Karpas-422 (cell line): Measurements from ENCODE around the gene PLBD1. TPM values are rescaled to one million over a fixed set of nuclear protein-coding genes. Genes with fewer than 3 reads are reported as not detected.

Experiments used
- DNase-seq: peaks from one replicate; pipeline ENCODE4 v3.0.0-alpha.2; 2015
- H2AFZ ChIP-seq: fragments of 200-600 bp; sonication (generic); 2 replicates; pipeline ENCODE4 v1.6.1; 2014; ENCODE audit warnings: antibody characterized with exemption, low read length, mixed read lengths
- H3K27ac ChIP-seq: fragments of 200-600 bp; sonication (generic); 2 replicates; pipeline ENCODE4 v1.5.1; 2014; ENCODE audit warnings: mild to moderate bottlenecking, low read length, moderate library complexity
- H3K27me3 ChIP-seq: fragments of 200-600 bp; sonication (generic); 2 replicates; pipeline ENCODE4 v1.6.1; 2014; ENCODE audit warnings: low read length, mixed read lengths
- H3K36me3 ChIP-seq: fragments of 200-600 bp; sonication (generic); 2 replicates; pipeline ENCODE4 v1.6.1; 2014; ENCODE audit warnings: low read length, mixed read lengths; ENCODE audit not compliant: insufficient read depth
- H3K4me1 ChIP-seq: fragments of 200-600 bp; sonication (generic); 2 replicates; pipeline ENCODE4 v1.6.1; 2014; ENCODE audit warnings: mild to moderate bottlenecking, low read length, mixed read lengths
- H3K4me2 ChIP-seq: fragments of 200-600 bp; sonication (generic); 2 replicates; pipeline ENCODE4 v1.6.1; 2014; ENCODE audit warnings: low read length, low read depth, mild to moderate bottlenecking; ENCODE audit not compliant: poor library complexity, severe bottlenecking
- H3K4me3 ChIP-seq: fragments of 200-600 bp; sonication (generic); 2 replicates; pipeline ENCODE4 v1.5.1; 2014; ENCODE audit warnings: mild to moderate bottlenecking, antibody characterized with exemption, low read length, mixed read lengths
- H3K79me2 ChIP-seq: fragments of 200-600 bp; sonication (generic); 2 replicates; pipeline ENCODE4 v1.6.1; 2014; ENCODE audit warnings: mild to moderate bottlenecking, low read length, mixed read lengths
- H3K9ac ChIP-seq: fragments of 200-600 bp; sonication (generic); 2 replicates; pipeline ENCODE4 v1.6.0; 2014; ENCODE audit warnings: low read length
- H3K9me2 ChIP-seq: fragments of 200-600 bp; sonication (generic), shearing (Covaris generic); replicated peaks from 2 replicates; pipeline ENCODE4 v1.6.0; 2014; ENCODE audit warnings: mild to moderate bottlenecking, low read length, moderate library complexity; ENCODE audit not compliant: insufficient read depth
- H3K9me3 ChIP-seq: fragments of 300-700, 200-600 bp; sonication (generic); 2 replicates; pipeline ENCODE4 v1.6.1; 2014; ENCODE audit warnings: low read length, mixed read lengths
- H4K20me1 ChIP-seq: fragments of 200-600 bp; sonication (generic); 2 replicates; pipeline ENCODE4 v1.6.1; 2014; ENCODE audit warnings: mild to moderate bottlenecking, antibody characterized with exemption, low read length, low read depth; ENCODE audit not compliant: insufficient read depth
- total RNA-seq: library from RNA; depleted of rRNA; stranded (reverse); fragments of >200 nt; shearing (Covaris generic); gene quantifications from 2 replicates; pipeline ENCODE4 v1.2.3, GENCODE V29; 2014; ENCODE audit warnings: low replicate concordance; rRNA removed

PLBD1 gene, protein sequence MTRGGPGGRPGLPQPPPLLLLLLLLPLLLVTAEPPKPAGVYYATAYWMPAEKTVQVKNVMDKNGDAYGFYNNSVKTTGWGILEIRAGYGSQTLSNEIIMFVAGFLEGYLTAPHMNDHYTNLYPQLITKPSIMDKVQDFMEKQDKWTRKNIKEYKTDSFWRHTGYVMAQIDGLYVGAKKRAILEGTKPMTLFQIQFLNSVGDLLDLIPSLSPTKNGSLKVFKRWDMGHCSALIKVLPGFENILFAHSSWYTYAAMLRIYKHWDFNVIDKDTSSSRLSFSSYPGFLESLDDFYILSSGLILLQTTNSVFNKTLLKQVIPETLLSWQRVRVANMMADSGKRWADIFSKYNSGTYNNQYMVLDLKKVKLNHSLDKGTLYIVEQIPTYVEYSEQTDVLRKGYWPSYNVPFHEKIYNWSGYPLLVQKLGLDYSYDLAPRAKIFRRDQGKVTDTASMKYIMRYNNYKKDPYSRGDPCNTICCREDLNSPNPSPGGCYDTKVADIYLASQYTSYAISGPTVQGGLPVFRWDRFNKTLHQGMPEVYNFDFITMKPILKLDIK
- not detected in 2 replicates for total RNA-seq

DNA sequence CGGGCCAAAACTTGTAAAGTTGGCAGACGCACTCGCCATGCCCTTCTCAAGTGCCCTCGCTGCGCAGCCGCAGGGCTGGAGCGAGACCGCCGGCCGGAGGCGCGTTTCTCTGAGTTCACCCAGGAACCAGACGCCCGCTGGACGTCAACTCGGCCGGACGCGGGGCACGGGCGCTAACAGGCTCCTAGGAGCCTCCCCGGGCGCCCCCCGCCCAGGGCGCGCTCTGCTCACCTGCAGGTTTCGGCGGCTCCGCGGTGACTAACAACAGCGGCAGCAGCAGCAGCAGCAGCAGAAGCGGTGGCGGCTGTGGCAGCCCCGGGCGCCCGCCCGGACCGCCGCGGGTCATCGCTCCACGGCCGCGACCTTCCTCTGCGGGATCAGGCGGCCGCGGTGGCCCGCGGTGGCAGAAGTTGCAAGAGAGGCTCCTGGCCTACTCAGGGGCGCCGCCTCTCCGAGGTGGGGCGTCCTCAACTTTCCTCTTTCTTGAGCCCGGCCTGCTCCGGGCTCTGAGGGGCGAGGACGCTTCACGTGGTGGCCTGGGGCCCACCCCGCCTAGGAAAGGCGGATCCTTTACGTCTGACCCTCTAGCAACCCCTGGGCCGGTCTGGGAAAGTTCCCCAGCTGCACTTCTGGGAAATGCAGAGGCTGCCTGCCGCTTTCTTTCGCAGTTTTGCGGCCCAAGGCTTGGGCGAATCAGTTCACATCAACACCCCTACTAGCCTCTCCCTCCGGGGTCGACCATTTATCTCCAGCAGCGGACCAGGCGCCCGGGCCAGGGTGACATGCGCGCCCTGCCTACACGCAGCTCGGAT is at the start of gene PLBD1:
TSS of gene PLBD1 (minus strand) at position 533 of the 812 bp plus-strand sequence. CDS start at position 346, 187 bp downstream.
- peaks cover 5% of the 10 kb centered on the region; the same call in 1 of the 2 replicates for H3K4me1 ChIP-seq
- no peaks in the 10 kb centered on the region for H4K20me1 ChIP-seq
- DNase-seq: no peak
- no peaks in the 10 kb centered on the region for H3K9me2 ChIP-seq
- no peak within 1 kb of the TSS for H3K4me3 ChIP-seq
- no peak within 1 kb of the TSS for H2AFZ ChIP-seq
- H3K27ac ChIP-seq: no peak within 1 kb of the TSS
- no peaks in the 10 kb centered on the region for H3K27me3 ChIP-seq
- no peak within 1 kb of the TSS for H3K4me2 ChIP-seq
- no peak within 1 kb of the TSS for H3K9ac ChIP-seq
- no peaks in the 10 kb centered on the region for H3K9me3 ChIP-seq
- H3K36me3 ChIP-seq: no peaks in the 10 kb centered on the region
- no peaks in the 10 kb centered on the region for H3K79me2 ChIP-seq

DNA sequence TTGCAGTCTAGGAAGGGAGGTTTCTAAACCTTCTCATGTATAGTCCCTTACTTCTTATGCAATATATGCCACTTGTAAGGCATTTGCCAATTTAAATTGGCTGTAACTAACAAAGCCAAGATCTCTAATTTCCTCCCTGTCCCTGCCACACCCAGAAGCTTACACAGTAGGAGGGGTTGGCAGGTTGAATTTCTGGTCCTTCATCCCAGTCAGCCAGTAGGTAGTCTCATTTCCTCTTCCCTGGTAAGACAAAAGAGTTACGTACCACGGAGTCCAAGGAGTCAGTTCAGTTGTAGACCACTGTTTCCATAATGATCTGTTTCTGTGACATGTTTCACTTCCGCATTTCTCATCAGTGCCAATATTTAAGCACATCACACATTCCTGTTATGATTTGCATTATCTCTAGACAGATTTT is 47.0 kb upstream of the PLBD1 start:
- Histone ChIP-seq H2AFZ (peak overlapping the region; percentile 54; the same call in 1 of the 2 replicates), H3K4me2 (peak overlapping the region; percentile 84)
- DNase-seq: peak; percentile 89

DNA sequence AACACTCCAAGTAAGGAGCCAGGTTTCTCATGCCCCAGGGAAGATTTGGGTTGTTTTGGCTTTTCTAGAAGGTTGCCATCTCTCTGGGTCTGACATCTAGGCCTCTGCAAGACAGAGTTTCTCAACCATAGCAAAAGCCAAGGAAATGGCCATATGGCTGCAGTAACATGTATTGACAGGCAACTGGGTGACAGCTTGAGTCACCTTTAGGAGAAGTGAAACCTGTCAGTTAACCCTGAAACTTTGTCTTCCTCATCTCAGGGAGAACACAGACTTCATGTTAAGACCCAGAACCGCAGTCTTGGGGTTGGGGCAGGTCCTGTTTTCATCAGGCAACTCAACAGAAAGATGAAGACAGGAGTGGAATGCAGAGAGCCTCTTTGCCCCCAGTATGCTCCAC is 46.0 kb upstream of the PLBD1 start:
- peak; percentile 94 for DNase-seq
- peak overlapping the region; percentile 84 for H3K4me2 ChIP-seq
- peaks cover 39% of the 10 kb centered on the region for H3K4me1 ChIP-seq
- peak overlapping the region; percentile 97 for H3K27ac ChIP-seq
- H3K9me2 ChIP-seq: no peaks in the 10 kb centered on the region
- H4K20me1 ChIP-seq: no peaks in the 10 kb centered on the region
- no peaks in the 10 kb centered on the region for H3K79me2 ChIP-seq
- no peaks in the 10 kb centered on the region for H3K27me3 ChIP-seq
- peak overlapping the region; percentile 60 for H3K4me3 ChIP-seq
- H3K9me3 ChIP-seq: no peaks in the 10 kb centered on the region
- peak overlapping the region; percentile 65 for H3K9ac ChIP-seq
- H3K36me3 ChIP-seq: no peaks in the 10 kb centered on the region
- 0 out of 2 replicates have a peak overlapping the region, but pooled peaks have one; percentile 24 for H2AFZ ChIP-seq

More for the DNA sequence above, 47.0 kb upstream of the PLBD1 start:
- no peaks in the 10 kb centered on the region for H3K36me3 ChIP-seq
- peak overlapping the region; percentile 65 for H3K9ac ChIP-seq
- no peaks in the 10 kb centered on the region for H4K20me1 ChIP-seq
- H3K9me2 ChIP-seq: no peaks in the 10 kb centered on the region
- no peaks in the 10 kb centered on the region for H3K27me3 ChIP-seq
- H3K4me1 ChIP-seq: peaks cover 49% of the 10 kb centered on the region
- H3K79me2 ChIP-seq: no peaks in the 10 kb centered on the region
- H3K27ac ChIP-seq: peak overlapping the region; percentile 97
- no peaks in the 10 kb centered on the region for H3K9me3 ChIP-seq
- H3K4me3 ChIP-seq: peak overlapping the region; percentile 60

DNA sequence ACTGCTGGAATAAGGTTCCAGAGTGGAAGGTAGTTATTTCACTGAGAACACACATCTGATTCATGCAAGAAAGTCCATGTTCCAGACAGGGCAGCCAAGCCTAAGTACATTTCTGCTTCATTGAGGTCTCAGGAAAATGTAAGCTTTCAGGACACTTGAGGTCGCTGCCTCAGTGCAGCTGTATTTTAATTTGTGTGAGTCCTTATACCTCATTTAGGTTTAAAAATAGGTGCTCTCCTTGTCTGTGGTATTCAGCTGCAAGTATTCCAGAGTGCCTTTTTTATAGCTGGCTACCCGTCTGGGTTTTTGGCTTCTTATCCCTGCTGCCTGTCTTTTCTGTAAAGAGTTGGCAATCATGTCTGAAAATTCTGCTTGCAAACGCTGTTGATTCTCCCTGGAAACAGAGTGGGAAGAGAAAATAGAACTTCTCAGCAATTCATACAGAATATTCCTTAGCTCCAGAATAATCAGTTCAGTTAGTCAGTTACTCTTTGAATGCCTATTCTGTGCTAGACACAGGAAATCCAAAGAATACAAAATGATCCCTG is 45.3 kb upstream of the PLBD1 start:
- H3K9me2 ChIP-seq: no peaks in the 10 kb centered on the region
- H3K4me2 ChIP-seq: peak overlapping the region; percentile 84
- H3K36me3 ChIP-seq: no peaks in the 10 kb centered on the region
- peak overlapping the region; percentile 22 for H3K4me3 ChIP-seq
- no peaks in the 10 kb centered on the region for H4K20me1 ChIP-seq
- no peaks in the 10 kb centered on the region for H3K27me3 ChIP-seq
- H3K9ac ChIP-seq: peak overlapping the region; percentile 49
- peak overlapping the region; percentile 24; the same call in 1 of the 2 replicates for H2AFZ ChIP-seq
- peak overlapping the region; percentile 97 for H3K27ac ChIP-seq
- no peak for DNase-seq
- H3K9me3 ChIP-seq: peaks cover 2% of the 10 kb centered on the region
- H3K4me1 ChIP-seq: peaks cover 37% of the 10 kb centered on the region
- no peaks in the 10 kb centered on the region for H3K79me2 ChIP-seq

DNA sequence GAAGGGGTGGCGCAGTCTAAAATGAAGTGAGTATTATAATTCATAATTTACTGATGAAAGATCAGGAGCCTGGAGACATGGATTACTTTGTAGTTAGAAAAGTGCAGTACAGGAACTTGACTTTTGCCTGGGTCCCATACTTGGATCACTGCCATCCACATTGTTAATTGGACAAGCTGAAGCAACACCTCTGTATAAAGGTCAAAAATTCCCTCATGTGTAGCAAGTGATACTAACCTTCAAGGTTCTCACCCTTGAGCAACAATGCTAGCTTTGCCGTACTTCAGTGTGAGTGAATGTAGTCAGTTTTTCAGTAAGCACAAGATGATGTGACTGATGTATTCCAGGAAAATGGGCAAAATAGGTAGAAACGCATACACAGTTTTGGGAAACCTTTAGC is 44.6 kb upstream of the PLBD1 start:
- Histone ChIP-seq H3K4me2 (no peak overlapping the region), H3K4me1 (peaks cover 37% of the 10 kb centered on the region), H3K4me3 (no peak overlapping the region), H4K20me1 (no peaks in the 10 kb centered on the region), H3K27me3 (no peaks in the 10 kb centered on the region), H2AFZ (no peak overlapping the region), H3K79me2 (no peaks in the 10 kb centered on the region), H3K9me2 (no peaks in the 10 kb centered on the region), H3K9me3 (peaks cover 6% of the 10 kb centered on the region), H3K9ac (no peak overlapping the region), H3K36me3 (no peaks in the 10 kb centered on the region), H3K27ac (no peak overlapping the region)
- no peak for DNase-seq

DNA sequence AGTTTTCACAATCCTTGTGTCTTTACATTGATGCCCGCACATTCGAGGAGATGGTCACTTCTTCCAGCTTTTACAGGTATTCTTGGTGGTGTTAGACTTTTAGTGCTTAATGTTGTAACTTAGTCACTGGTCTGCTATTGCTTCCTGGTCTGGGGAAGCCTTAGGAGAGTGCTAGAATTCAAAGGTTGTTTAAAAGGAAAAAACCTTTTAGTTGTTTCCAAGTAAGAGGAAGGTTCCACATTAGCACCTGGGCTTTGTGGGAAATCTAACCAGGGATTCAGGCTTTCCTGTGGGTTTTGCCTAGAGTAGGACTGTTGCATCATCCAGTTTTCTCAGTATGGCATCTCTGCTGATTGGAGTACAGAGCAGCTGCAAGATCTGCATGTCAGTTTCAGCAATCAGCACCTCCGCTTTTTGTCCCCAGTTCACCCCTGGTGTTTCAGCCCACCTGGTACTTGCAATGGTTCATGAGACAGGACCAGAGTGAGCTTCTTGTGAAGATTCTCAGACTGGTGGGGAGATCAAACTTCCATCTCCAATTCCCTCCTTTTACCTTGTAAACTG is 44.0 kb upstream of the PLBD1 start:
- no peaks in the 10 kb centered on the region for H3K9me2 ChIP-seq
- no peak for DNase-seq
- peaks cover 9% of the 10 kb centered on the region for H3K9me3 ChIP-seq
- no peaks in the 10 kb centered on the region for H4K20me1 ChIP-seq
- H3K27me3 ChIP-seq: no peaks in the 10 kb centered on the region
- no peak overlapping the region for H3K4me2 ChIP-seq
- no peak overlapping the region for H3K9ac ChIP-seq
- H3K4me3 ChIP-seq: no peak overlapping the region
- peaks cover 37% of the 10 kb centered on the region for H3K4me1 ChIP-seq
- H3K27ac ChIP-seq: no peak overlapping the region
- no peak overlapping the region for H2AFZ ChIP-seq
- H3K79me2 ChIP-seq: no peaks in the 10 kb centered on the region
- no peaks in the 10 kb centered on the region for H3K36me3 ChIP-seq

DNA sequence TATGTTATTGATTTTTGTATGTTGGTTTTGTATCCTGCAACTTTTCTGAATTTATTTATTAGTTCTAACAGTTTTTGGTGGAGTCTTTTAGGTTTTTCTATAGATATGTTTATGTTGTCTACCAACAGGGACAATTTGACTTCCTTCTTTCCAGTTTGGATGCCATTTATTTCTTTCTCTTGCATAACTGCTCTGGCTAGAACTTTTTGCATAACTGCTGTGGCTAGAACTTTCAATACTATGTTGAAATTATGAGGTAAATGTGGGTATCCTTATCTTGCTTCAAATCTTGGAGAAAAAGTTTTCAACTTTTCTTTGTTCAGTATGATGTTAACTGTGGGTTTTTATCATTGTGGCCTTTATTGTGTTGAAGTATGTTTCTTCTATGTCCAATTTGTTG is 39.9 kb upstream of the PLBD1 start:
- Histone ChIP-seq H3K79me2 (no peaks in the 10 kb centered on the region), H4K20me1 (no peaks in the 10 kb centered on the region), H3K9ac (no peak overlapping the region), H3K9me2 (no peaks in the 10 kb centered on the region), H3K27me3 (no peaks in the 10 kb centered on the region), H2AFZ (no peak overlapping the region), H3K9me3 (peaks cover 23% of the 10 kb centered on the region), H3K4me3 (no peak overlapping the region), H3K27ac (no peak overlapping the region), H3K4me2 (no peak overlapping the region), H3K36me3 (no peaks in the 10 kb centered on the region), H3K4me1 (peaks cover 10% of the 10 kb centered on the region)
- no peak for DNase-seq
